Activated T-cell treated with anti-CD3 and anti-CD28 coated beads for 24 hours (primary cell): ENCODE measurements around the gene TCAP.

Experiments used
- DNase-seq: peaks from one replicate; pipeline ENCODE4 v3.0.0-alpha.2; 2020; ENCODE audit warnings: low read depth

The TCAP gene

DNA sequence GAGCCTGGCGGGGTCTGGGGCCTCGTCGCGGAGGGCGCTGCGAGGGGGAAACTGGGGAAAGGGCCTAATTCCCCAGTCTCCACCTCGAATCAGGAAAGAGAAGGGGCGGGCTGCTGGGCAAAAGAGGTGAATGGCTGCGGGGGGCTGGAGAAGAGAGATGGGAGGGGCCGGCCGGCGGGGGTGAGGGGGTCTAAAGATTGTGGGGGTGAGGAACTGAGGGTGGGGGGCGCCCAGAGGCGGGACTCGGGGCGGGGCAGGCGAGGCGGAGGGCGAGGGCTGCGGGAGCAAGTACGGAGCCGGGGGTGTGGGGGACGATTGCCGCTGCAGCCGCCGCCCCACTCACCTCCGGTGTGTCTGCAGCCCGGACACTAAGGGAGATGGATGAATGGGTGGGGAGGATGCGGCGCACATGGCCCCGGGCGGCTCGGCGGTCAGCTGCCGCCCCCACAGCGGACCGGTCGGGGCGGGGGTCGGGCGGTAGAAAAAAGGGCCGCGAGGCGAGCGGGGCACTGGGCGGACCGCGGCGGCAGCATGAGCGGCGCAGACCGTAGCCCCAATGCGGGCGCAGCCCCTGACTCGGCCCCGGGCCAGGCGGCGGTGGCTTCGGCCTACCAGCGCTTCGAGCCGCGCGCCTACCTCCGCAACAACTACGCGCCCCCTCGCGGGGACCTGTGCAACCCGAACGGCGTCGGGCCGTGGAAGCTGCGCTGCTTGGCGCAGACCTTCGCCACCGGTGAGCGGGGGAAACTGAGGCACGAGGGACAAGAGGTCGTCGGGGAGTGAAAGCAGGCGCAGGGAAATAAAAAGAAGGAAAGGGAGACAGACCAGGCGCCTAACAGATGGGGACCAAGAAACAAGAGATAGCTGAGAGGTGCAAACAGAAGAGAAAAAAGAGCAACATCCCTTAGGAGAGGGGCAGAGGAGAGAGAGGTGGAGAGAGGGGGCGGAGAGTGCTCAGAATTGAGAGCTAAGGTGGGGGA, 3.1 kb downstream of the TCAP start, which contains the start of gene PNMT:
Gene PNMT, plus strand, starts transcription at position 509 of the 980 bp plus-strand sequence. Its CDS starts 23 bp downstream, at position 532.
- peak; percentile 60 for DNase-seq

DNA sequence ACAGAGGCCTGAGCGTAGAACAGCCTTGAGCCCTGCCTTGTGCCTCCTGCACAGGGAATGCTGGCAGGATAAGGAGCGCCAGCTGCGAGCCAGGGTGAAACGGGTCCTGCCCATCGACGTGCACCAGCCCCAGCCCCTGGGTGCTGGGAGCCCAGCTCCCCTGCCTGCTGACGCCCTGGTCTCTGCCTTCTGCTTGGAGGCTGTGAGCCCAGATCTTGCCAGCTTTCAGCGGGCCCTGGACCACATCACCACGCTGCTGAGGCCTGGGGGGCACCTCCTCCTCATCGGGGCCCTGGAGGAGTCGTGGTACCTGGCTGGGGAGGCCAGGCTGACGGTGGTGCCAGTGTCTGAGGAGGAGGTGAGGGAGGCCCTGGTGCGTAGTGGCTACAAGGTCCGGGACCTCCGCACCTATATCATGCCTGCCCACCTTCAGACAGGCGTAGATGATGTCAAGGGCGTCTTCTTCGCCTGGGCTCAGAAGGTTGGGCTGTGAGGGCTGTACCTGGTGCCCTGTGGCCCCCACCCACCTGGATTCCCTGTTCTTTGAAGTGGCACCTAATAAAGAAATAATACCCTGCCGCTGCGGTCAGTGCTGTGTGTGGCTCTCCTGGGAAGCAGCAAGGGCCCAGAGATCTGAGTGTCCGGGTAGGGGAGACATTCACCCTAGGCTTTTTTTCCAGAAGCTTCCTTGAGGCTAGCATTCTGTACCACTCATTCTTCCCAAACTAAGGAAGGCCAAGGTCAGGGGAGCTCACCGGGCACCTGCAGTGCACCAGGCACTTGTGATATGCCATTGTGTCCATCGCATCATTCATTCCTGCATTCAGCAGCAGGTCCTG, 5.0 kb downstream of the TCAP start:
- DNase-seq: no peak

- DNase-seq: no peak
These were observed 5.6 kb downstream of the TCAP start for GRCh38 chr17:39670746-39671145.

DNA sequence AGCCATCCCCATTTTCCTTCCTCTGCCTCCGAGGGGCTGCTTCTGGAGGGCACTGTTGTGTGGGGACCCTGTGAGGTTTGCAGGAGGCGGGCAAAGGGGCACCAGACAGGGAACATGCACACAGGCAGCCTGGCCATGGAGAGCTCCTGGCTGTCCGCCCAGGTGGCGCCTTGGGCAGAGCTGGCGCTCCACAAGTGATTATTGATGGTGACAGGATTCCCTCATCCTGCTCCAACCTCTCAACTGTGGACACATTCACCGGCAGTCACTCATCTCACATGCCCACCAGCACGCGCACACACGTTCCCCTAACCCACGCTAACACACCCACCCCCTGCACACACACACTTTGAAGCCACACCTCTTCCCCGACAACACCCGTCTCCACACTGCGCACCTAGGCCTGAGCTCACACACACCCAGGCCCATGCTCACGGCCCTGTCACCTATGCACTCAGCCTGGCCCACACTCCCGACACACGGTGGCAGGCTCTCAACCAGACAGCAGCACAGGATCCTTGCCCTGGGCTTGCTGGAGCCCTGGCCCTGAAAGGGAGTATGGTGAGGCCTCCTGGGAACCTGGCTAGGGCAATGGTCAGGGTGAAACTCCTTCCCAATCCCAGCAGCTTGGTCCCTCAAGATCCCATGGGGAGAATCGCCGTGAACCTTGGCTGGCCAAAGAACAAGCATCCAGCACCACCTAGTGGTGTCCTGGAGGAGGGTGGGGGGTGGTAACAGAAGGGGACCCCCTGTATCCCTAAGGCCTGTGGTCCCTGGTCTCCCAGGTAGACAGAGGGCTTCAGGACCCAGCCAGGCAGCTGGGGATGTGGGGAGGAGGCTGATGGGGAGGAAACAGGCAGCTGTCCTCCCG, 6.7 kb downstream of the TCAP start:
- no peak for DNase-seq

- DNase-seq: no peak
These were observed 7.6 kb downstream of the TCAP start for GRCh38 chr17:39672522-39673334.

DNA sequence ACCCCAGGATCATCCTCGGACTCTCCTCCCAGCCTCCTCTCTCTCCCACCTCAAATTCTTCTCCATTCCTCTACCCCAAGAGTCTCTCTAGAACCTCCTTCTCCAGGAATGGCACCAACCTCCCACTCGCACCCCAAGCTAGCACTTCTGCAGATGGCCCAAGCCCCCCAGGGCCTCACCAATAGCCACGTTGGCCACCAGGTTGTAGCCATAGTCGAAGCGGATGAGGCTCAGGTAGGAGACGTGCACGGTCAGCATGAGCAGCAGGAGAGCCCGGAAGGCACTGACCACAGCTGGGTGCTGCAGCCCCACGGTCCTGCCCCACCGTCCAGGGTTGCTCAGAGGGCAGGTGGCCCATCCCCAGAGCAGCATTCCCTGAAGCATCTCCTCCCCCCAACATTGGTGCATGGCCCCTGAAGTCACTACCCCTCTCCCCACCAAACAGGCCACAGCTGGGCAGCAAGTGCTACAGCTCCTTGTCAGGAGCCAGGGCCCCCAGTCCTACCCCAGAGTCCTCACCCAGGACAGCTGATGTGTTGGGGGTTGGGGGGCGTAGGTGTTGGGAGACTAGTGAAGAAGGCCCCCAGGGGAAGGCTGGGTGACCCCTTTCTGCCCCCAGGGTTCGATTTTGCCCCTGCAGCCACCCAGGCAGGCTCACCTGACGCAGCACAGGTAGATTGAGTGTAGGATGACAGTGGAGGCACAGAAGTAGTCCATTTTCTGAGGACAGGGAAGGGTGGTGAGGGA, 8.4 kb downstream of the TCAP start:
- no peak for DNase-seq

- DNase-seq: no peak
These were observed 9.0 kb downstream of the TCAP start for GRCh38 chr17:39674179-39674578.

DNA sequence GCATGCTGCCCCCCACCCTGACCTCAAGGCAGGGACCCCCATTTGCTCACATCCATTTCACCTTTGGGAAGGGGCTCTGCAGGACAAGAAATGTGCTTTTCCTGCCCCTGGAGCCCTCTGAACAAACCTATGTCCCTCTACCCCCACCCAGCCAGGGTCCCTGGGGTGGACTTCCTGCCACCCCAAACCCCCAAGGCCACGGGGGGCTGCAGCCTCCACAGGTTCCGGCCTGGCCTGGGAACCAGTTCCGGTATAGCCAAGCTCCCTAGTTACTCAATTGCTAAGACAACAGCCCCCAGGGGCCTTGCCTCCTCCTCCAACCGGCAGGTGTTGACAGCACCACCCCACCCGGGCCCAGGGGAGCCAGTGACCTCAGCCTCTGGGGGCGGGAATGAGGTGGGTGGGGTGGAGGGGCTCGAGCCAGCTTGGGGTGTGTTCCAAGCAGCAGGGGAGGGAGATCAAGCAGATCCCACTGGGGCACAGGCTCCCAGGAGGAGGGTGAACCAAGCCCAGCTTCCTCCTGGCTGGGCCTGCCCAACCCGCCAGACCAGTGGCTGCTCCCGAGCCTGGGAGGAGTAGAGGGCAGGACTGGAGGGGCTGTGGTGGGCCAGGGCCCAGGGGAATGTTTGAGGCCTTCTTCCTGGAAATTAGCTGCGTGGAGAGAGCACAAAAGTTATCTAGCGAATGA, 9.7 kb downstream of the TCAP start:
- no peak for DNase-seq

DNA sequence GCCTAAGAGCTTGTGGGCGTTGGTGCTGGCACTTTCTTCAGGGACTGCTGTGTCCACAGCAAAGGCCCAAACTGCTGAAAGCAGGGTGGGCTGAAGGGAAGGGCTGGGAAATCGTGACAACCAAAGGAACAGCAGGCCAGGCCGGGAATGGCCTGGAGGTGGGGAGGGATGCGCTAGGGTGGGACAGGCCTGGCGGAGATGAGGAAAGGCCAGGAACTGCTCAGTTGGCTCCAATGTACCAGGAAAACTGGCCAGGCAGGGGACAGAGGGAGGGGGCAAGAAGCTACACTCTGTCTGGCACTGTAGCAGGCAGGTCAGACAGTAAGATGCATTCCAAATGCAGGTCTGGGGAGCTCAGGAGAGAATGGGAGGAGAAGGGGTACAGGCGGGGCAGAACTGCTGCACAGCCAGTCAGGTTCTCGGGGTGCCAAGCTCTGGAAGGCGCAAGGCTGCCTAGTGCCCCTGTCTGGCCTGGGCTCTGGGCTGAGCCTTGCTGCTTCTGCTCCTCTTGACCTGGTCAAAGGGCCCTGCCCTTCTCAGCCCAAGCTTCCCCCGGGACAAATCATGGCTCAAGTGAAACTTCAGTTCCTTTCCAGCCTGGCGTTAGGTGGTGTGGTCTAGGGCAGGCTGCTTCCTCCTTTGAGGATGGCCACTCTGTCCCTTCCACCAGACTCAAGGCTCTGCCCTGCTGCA, 10.4 kb downstream of the TCAP start:
- DNase-seq: no peak

DNA sequence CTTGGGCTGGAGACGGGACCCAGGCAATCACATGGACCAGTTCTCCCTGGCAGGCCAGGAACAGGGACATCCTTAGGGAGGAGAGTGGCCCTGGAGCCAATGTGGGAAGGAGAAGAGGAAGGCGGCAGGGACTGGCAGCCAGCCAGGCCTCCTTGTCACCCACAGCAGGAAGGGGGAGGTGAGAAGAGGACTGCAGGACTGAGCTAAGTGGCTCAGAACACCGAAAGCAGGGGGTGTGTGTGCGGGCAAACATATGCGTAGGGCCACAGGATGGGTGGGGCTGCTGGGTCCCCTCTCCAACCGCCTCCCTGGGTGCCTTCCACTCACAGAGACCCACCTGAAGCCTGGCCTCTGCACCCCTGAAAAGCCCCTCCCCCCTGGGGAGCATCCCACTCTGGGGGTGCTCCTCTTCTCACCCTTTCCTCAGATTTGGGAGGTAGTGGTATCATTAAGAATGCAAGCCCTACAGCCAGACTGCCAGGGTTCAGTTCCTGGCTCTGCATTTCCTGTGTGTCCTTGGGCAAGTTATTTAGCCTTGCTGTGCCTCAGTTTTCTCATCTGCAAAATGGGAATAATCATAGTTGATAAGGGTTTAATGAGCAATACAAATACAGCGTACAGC, 11.2 kb downstream of the TCAP start:
- no peak for DNase-seq

DNA sequence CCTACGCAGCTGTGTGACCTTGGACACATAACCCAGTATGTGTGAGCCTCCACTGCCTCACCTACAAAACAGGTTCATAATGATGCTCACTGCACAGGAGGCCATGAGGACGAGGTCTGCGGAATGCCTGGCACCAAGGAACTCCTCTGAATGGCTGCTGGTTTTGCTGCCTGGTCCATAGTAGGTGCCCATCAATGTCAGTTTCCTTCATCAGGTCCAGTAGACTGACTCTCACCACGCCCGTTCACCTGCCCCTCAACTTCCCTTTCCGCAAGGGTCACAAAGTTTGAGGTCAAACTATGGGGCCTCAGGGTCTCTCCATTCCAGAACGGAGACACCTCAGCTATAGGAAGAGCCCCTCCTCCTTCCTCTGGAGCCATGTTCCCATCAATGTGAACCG, 11.9 kb downstream of the TCAP start:
- no peak for DNase-seq

- no peak for DNase-seq
These were observed 12.6 kb downstream of the TCAP start for GRCh38 chr17:39677542-39678339.

- DNase-seq: no peak
These were observed 13.4 kb downstream of the TCAP start for GRCh38 chr17:39678340-39679116.

DNA sequence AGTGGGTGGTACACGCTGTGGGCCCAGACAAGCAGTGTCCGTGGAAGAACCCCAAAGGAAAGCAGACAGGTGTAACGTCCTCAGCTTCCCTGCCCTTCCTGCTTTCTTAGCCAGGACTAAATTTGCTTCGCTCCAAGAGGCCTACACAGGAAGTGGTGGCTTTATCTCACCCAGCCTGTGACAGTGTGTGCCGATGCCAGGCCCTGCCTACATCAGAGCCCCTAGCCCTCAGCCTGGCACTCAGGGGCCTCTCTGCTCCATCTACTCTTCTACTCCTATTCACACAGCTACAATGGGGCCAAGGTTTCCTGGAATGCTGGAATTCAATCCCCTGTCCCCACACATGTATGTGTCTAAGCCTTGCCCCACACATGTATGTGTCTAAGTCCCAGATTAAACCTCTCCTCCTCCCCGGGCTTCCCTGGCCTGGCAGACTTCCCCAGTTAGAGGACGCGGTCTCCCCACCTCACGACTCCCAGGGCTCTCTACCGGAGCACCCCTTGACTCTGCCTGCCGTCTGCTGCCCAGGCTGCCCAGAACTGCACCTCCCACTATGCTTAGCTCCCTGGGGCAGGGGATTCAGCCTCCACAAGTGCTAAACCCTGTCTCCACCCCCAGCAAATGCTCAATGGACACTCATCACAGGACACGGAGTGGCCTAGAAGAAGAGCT, 14.5 kb downstream of the TCAP start:
- peak; percentile 25 for DNase-seq

DNA sequence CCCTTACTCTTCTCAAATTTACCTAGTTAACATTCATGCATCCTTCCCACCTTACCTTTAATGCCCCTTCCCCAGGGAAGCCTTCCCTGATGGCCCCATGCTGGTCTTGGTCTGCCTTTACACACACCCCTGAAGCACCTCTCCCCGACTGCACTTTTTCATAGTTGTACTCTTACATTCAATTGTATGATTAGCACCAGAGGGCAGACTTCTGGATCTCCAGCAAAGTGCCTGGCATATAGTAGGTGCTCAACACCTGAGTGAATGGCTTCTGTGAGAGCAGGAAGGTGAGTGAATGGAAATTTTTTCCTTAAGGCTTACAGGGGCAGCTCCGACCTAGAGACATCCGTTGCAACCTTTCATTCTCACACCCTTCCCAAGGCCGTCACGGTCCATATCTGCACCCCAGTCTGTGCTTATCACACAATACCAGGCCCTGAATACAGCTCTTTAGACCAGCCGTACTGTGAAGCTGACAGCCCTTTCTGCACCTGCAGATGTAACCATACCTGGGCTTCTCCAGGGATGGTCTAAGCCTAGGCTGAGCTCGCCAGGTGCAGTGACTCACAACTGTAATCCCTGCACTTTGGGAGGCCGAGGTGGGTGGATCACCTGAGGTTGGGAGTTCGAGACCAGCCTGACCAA, 18.3 kb downstream of the TCAP start:
- no peak for DNase-seq
